ENCODE measurements around the gene MRPL54.
"Not testable (repeated sequence)": the region's sequence is repeated elsewhere in the genome, so short reads cannot be mapped to it uniquely, and the experiment has no call there.

The MRPL54 gene

DNA sequence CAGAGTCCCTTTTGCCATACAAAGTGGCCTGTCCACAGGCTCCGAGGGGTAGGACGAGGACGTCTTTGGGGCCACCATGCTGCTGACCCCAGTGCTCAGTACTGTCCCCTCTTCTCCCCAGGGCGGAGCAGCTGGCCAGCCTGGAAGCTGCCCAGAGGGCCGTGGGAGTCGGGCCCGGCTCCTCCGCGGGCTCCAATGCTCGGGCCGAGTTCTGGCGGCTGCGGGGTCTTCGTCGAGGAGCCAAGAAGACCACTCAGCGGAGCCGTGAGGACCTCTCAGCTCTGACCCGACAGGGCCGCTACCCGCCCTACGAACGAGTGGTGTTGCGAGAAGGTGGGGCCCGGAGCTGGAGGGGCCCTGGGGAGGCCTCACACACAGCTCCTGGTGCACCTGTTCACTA, 22.1 kb upstream of the MRPL54 start:
- DNase-seq (ENCODE audit: low read depth in 2 of 2) = no peak

DNA sequence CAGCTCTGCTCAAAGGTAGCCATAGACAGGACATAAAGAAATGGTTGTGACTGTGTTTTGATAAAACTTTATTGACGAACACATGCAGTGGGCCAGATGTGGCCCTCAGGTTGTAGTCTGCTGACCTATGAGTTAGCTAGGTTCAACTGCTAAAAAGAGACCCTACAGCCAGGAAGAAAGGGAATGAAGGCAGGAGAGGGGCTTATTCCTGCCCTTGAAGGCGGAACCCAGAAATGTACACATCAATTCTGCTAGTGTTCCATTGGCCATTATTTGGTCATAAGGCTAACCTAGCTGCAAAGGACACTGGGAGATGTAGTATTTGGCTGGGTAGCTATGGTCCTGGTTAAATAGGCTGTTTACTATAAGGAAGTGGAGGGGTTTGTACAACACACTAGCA, 19.0 kb upstream of the MRPL54 start:
- DNase-seq (ENCODE audit: low read depth in 2 of 2) = no peak

DNA sequence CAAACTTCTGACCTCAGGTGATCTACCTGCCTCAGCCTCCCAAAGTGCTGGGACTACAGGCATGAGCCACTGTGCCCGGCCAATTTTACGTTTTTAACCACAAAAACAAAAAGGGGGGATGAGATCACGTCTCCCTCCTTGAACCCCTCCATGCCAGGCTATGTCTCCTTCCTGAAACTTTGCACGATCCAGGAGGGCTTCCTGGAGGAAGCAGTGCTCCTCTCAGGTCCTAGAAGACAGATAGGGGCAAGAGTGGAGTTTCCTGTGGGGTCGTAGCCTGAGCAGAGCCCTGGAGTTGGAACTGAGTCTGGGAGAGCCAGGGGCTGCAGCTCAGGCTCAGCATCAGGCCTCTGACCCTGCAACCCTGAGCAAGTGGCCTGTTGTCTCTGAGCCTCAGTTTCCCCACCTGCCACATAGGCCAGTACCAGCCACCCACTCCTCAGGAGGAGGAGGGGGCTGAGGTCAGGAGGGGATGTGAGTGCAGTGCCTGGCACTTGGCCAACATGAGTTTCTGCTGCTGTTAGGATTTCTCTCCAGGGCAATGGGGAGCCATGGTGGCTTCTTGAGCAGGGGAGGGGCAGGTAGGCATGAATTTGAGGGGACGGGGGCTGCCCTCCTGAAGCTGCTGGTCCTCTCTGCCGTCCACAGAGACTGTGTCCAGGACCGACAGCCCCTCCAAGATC, 17.0 kb upstream of the MRPL54 start:
- DNase-seq (ENCODE audit: low read depth in 2 of 2) = no peak

GRCh38 chr19:3746371-3747056, 16.0 kb upstream of the MRPL54 start:
- no peak for DNase-seq (ENCODE audit: low read depth in 2 of 2)

GRCh38 chr19:3748965-3749364, 13.5 kb upstream of the MRPL54 start:
- no peak for DNase-seq (ENCODE audit: low read depth in 2 of 2)

DNA sequence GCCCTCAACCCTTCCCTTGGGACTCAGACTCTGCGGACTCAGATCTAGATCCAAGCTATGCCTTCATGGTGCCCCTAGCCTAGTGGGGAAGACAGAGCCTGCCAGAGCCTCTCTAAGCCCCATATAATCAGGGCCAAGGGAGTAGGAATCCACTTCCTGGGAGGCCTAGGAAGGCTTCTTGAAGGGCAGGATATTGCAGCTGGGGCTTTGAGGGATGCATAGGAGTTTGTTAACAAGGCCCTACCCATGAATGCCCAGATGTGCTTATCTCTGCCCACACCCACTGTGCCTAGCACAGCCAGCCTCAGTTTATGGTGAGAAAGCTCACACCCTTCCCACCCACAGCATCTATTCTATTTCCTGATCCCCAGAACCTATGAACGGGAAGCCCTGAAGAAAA, 12.3 kb upstream of the MRPL54 start:
- DNase-seq (ENCODE audit: low read depth in 2 of 2) = no peak

- no peak for DNase-seq (ENCODE audit: low read depth in 2 of 2)
Observed at GRCh38 chr19:3751236-3751635, 11.2 kb upstream of the MRPL54 start.

DNA sequence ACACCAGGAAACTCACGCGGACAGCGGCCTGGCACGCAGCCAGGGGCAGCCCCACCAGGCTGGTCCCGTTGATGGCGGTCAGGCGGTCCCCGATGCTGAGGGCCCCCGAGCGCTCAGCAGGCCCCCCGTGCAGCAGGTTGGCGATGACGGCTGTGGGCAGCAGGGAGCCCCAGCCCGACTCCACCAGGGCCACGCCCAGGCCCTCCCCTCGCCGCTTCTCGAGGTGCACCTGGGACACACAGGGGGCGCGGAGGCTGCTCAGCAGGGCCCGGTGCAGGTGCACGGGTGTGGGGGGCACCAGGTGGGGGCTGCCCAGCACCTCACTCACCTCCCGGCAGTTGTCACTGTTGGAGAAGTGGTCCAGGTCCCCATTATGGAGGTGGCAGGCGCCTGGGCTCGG, 10.0 kb upstream of the MRPL54 start:
- DNase-seq (ENCODE audit: low read depth in 2 of 2) = no peak

GRCh38 chr19:3753631-3754410, 8.7 kb upstream of the MRPL54 start:
- no peak for DNase-seq (ENCODE audit: low read depth in 2 of 2)

DNA sequence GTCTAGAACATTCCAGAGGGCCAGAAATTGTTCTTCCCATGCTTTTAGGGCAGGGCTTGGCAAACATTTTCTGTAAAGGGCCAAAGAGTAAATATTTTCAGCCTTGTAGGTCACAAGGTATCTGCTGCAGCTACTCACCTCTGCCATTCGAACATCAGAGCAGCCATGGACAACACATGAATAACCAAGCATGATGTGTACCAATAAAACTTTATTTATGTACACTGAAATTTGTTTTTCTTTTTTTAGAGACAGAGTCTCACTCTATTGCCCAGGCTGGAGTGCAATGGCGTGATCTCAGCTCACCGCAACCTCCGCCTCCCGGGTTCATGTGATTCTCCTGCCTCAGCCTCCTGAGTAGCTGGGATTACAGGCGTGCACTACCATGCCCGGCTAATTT, 4.8 kb upstream of the MRPL54 start:
- not testable (repeated sequence) for DNase-seq (ENCODE audit: low read depth in 2 of 2)

- not testable (repeated sequence) for DNase-seq (ENCODE audit: low read depth in 2 of 2)
Observed at GRCh38 chr19:3758297-3758696, 4.2 kb upstream of the MRPL54 start.

- DNase-seq (ENCODE audit: low read depth in 2 of 2) = no peak
Observed at GRCh38 chr19:3759482-3760254, 2.8 kb upstream of the MRPL54 start.

GRCh38 chr19:3760871-3761361, 1.6 kb upstream of the MRPL54 start:
- DNase-seq (ENCODE audit: low read depth in 2 of 2) = no peak

- peak; percentile 91 to 95 for DNase-seq (ENCODE audit: low read depth in 2 of 2)
Observed at GRCh38 chr19:3761382-3762129, 926 bp upstream of the MRPL54 start, which contains the start of gene APBA3. TSS of gene APBA3 (minus strand) at chr19:3761692. CDS start at chr19:3760264, 1,428 bp downstream.

DNA sequence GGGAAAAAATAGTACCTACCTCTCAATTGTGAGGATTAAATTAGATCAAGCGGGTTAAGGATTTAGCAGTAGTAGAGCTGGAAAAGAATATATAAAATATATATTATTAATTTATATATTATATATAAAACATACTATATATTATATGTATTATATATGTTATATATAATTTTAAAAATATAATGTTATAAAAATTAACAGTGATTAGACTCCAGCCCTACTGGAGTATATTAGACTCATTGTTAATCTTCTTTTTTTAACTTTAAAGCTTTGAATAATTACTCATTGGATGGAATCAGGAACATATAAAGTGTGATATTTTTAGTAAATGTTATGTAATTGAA, 380 bp upstream of the MRPL54 start:
- DNase-seq (ENCODE audit: low read depth in 2 of 2) = no peak

DNA sequence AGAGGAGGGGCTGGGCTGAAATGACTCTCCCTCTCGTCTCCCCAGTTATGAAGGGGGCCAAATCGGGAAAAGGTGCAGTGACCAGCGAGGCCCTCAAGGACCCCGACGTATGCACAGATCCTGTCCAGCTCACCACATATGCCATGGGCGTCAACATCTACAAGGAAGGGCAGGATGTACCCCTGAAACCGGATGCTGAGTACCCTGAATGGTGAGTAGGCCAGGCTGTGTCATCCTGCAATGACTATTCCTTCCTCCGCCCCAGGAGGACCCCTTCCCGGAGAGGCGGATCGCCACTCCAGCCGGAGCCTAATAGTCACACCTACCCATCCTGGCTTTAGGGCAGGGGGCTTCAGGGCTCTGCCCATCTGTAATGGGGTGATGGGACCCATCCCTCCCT, 2.6 kb downstream of the MRPL54 start:
- no peak for DNase-seq (ENCODE audit: low read depth in 2 of 2)

DNA sequence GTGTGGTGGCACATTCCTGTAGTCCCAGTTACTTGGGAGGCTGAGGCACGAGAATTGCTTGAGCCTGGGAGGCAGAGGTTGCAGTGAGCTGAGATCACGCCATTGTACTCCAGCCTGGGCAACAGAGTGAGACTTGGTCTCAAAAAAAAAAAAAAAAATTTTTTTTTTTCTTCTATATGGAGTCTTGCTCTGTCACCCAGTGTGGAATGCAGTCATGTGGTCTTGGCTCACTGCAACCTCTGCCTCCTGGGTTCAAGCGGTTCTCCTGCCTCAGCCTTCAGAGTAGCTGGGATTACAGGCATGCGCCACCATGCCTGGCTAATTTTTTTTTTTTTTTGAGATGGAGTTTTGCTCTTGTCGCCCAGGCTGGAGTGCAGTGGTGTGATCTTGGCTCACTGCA, 3.3 kb downstream of the MRPL54 start:
- not testable (repeated sequence) for DNase-seq (ENCODE audit: low read depth in 2 of 2)

DNA sequence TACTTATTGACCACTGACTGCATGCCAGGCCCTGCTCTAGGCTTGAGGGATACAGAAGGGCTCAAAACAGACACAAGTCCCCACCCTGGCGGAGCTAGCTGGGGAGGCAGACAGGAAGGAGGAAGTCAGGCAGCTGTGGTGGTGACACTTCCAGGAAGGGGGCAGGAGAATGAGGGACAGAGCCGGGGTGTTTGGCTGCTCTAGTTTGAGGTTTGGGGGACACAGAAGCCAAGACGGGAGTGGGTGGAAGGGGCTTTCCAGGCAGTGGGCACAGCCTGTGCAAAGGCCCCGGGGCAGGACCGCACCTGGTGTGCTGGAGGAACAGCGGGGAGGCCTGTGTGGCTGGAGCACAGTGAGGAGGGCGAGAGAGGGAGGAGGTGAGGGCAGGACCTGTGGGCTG, 4.0 kb downstream of the MRPL54 start:
- peak in 1 of 2 donors; percentile 27 for DNase-seq (ENCODE audit: low read depth in 2 of 2)

DNA sequence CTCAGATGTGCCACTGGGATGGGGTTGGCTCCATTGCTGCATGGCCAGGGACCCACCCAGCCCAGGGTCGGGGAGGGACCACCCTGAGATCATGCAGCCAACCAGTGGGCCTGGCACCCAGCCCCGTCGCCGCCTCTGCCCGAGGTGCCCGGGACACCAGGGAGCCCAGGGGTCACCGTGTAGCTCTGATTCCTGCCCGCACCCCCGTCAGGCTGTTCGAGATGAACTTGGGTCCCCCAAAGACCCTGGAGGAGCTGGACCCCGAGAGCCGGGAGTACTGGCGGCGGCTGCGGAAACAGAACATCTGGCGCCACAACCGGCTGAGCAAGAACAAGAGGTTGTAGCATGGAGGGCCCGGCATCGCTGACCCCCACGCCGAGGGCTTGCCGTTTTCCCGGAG, 4.6 kb downstream of the MRPL54 start:
- DNase-seq (ENCODE audit: low read depth in 2 of 2) = no peak

DNA sequence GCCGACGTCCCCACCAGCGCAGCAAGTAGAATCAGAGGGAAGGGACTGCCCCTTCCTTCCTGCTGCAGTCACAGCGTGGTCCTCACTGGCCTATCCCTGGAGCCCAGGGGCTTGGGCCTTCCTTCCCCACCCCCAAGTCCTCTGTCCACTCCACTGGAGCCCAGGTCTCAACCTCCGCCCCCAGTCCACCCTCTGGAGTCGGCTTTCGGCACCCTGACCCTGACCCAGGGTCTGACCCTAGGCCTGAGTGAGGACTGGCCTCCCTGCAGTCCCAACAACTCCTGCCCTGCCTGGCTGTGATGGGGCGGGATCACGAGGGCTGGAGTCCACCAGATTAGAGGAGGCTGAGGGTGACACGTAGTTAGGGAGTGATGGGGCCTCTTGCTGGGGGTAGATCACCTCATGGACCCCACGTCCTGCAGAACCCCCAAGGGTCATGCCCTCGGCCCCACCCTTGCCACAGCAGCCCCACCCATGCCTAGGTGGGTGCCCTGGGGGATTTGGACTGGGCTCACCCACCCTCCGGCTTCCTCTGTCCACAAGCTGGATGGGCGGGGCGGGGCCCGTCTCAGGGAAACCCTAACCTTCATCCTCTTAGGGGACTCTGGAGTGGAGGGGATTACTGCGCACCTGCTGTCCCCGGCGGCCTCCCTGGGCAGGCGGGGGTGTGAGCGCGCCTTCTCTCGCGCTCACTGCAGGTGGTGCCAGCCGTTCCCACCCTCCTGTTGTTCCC, 5.7 kb downstream of the MRPL54 start:
- DNase-seq (ENCODE audit: low read depth in 2 of 2) = no peak

GRCh38 chr19:3768748-3769099, 6.2 kb downstream of the MRPL54 start:
- no peak for DNase-seq (ENCODE audit: low read depth in 2 of 2)
